Transverse colon (tissue), 4 donors: ENCODE results near the gene MYH15.

Experiments
- POLR2A ChIP-seq: fragments of 450-650 bp; IDR thresholded peaks from one replicate; pipeline ENCODE4 v1.6.1; 2016; ENCODE audit warnings: antibody characterized with exemption, mild to moderate bottlenecking, moderate library complexity
- POLR2AphosphoS5 ChIP-seq, 3 donors: sonication (generic); formaldehyde crosslinking; IDR thresholded peaks; one replicate each; pipeline ENCODE4 v1.6.1; 2016; ENCODE audit warnings: antibody characterized with exemption in 3 of 3
- TF ChIP-seq, protein P1 (sequence below), 5 experiments: fragments of 200-600 bp in 3 of 5; fragments of 450-650 bp in 2 of 5; sonication (generic) in 3 of 5; IDR thresholded peaks; 1 replicate in 2 of 5; 2 replicates in 3 of 5; pipeline ENCODE4 v1.5.1; 2016 to 2017; ENCODE audit warnings: antibody characterized with exemption in 5 of 5, inconsistent platforms in 3 of 5, mild to moderate bottlenecking in 2 of 5, moderate library complexity in 1 of 5

DNA sequence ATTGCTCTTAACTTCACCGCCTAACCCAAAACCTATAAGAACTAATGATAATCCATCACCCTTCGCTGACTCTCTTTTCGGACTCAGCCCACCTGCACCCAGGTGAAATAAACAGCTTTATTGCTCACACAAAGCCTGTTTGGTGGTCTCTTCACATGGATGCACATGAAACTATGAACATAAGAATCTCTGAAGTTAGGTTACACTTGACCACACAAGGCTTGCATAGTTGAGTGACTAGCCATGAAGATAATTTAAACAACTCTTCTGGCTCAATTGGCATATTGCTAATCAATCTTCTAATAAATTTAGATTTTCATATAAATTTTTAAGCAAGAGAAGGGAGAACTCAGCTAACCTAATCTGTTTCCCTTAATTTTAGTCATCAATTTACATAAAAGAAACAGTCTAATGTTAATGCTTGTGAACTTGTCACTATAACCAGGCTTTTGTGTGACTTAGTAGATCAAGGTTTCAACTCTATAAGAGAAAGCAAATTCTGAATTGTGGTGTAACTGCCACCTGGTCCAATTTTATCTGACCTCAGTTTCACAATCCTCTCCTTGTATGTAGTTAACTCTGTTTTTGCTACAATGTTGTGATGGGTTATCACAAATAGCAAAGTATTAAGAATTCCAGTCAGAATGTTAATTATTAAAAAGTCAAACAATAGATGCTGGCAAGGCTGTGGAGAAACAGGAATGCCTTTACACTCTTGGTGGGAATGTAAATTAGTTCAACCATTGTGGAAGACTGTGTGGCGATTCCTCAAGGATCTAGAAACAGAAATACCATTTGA, 132.0 kb downstream of the MYH15 start:
- TF ChIP-seq POLR2A (no peak), POLR2AphosphoS5 (IDR thresholded peaks at IDR 0.05) (no peak)
- TF ChIP-seq, protein P1, sequence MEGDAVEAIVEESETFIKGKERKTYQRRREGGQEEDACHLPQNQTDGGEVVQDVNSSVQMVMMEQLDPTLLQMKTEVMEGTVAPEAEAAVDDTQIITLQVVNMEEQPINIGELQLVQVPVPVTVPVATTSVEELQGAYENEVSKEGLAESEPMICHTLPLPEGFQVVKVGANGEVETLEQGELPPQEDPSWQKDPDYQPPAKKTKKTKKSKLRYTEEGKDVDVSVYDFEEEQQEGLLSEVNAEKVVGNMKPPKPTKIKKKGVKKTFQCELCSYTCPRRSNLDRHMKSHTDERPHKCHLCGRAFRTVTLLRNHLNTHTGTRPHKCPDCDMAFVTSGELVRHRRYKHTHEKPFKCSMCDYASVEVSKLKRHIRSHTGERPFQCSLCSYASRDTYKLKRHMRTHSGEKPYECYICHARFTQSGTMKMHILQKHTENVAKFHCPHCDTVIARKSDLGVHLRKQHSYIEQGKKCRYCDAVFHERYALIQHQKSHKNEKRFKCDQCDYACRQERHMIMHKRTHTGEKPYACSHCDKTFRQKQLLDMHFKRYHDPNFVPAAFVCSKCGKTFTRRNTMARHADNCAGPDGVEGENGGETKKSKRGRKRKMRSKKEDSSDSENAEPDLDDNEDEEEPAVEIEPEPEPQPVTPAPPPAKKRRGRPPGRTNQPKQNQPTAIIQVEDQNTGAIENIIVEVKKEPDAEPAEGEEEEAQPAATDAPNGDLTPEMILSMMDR (IDR thresholded peaks at IDR 0.05) = no peak
